ENCODE results near the gene RAD51B.

GRCh38 chr14:68193970-68194681 is 374.5 kb downstream of the RAD51B start:
- TF ChIP-seq CTCF (conservative IDR thresholded peaks at IDR 0.05) (no peak), ZFX (IDR thresholded peaks at IDR 0.05) (no peak)

Measured in C4-2B (cell line).